Measurements from ENCODE around the gene RASSF5.

- TF ChIP-seq CTCF (IDR thresholded peaks at IDR 0.05), result no peak
- TF ChIP-seq POLR2A (IDR thresholded peaks at IDR 0.05), result no peak
- TF ChIP-seq POLR2AphosphoS5 (IDR thresholded peaks at IDR 0.05), result no peak
These were observed 29.8 kb downstream of the RASSF5 start for GRCh38 chr1:206537141-206537540.
